ENCODE results near the gene RIF1. TPM values are rescaled to one million over a fixed set of nuclear protein-coding genes. Genes with fewer than 3 reads are reported as not detected.

The RIF1 gene
- total RNA-seq (17.0 and 24.9 TPM in 2 replicates), polyA plus RNA-seq (13.7 and 21.3 TPM in 2 replicates)

DNA sequence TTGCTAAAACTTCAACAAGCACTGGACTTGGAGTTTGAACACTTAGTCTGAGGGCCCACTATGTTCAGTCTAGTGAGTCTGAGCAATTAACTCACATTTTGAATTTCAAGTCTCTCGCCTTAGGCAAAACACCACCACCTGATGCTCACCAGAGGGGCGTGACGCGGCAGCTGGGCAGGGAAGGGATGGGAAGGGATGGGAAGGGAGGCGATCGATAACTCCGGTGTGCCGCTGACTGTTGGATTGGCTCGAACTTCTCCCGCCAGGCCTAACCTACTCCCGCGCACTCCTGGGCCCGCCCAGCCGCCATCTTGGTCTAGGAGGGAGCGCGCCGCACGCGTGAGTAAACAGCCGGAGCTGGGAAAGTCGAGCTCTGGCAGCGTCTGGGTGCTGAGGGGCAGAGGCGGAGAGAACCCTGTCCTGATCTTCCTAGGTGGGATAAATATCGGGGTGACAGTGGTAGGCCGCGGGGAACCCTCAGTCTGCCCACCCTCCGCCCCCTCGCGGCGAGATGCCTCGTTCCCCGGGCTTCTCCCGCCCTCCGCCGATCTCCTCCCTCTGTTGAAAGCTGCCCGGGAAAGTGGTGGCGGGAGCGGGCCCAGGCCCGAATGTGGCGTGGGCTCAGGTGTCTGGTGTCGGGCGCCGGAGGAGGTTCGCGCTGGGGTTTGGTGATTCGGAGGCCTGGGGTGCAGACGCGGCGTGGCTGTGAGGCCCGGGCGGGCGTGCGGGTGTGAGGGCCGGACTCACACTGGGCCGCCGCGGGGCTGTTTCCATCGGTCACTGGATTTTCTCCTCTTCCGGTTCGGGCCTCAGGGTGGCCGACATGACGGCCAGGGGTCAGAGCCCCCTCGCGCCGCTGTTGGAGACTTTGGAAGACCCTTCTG lies at the start of gene RIF1:
TSS of gene RIF1 (plus strand) at position 302 of the 884 bp plus-strand sequence. CDS start at position 824, 522 bp downstream.
- Histone ChIP-seq H3K4me1 (ENCODE audit: low read depth) (peaks cover 7% of the 10 kb centered on the region), H3K36me3 (peaks cover 23% of the 10 kb centered on the region), H3K9me3 (ENCODE audit: low read depth) (no peaks in the 10 kb centered on the region), H3K27ac (peak within 1 kb of the TSS; percentile 95), H3K4me3 (peak within 1 kb of the TSS; percentile 81), H3K27me3 (no peaks in the 10 kb centered on the region)
- DNase-seq (ENCODE audit: low read depth in 1 of 2, low spot score in 1 of 2): peak; percentile 92 to 95
- TF ChIP-seq CTCF (IDR thresholded peaks at IDR 0.05; ENCODE audit: low read depth, low read length): peak; percentile 67

- no peak overlapping the region for H3K27ac ChIP-seq
- no peaks in the 10 kb centered on the region for H3K9me3 ChIP-seq (ENCODE audit: low read depth)
- no peaks in the 10 kb centered on the region for H3K36me3 ChIP-seq
- DNase-seq (ENCODE audit: low read depth in 1 of 2, low spot score in 1 of 2): no peak
- no peaks in the 10 kb centered on the region for H3K4me1 ChIP-seq (ENCODE audit: low read depth)
- no peaks in the 10 kb centered on the region for H3K27me3 ChIP-seq
- TF ChIP-seq CTCF (IDR thresholded peaks at IDR 0.05; ENCODE audit: low read depth, low read length): no peak
- H3K4me3 ChIP-seq: no peak overlapping the region
Observed at GRCh38 chr2:151361674-151362370, 47.9 kb upstream of the RIF1 start.

DNA sequence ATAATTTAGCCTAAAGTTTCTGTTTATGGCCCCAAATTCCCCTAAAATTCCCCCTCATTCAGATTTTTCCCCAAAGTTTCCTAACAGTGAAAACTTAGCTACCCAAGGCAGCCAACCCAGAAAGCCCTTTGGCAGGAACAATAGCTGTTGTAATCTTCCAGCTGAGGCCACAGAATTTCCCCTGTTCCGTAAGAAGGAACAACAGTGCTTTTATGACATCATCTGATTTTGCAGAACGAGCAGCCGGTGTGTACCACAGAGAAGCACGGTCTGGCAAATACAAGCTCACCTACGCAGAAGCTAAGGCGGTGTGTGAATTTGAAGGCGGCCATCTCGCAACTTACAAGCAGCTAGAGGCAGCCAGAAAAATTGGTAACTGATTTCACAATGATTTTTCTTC lies 46.0 kb upstream of the RIF1 start:
- no peak for TF ChIP-seq CTCF (IDR thresholded peaks at IDR 0.05; ENCODE audit: low read depth, low read length)
- no peaks in the 10 kb centered on the region for H3K9me3 ChIP-seq (ENCODE audit: low read depth)
- no peak overlapping the region for H3K27ac ChIP-seq
- peak in 1 of 2 donors; percentile 92 for DNase-seq (ENCODE audit: low read depth in 1 of 2, low spot score in 1 of 2)
- no peak overlapping the region for H3K4me3 ChIP-seq
- no peaks in the 10 kb centered on the region for H3K27me3 ChIP-seq
- no peaks in the 10 kb centered on the region for H3K4me1 ChIP-seq (ENCODE audit: low read depth)
- no peaks in the 10 kb centered on the region for H3K36me3 ChIP-seq

- no peak overlapping the region for H3K4me3 ChIP-seq
- no peaks in the 10 kb centered on the region for H3K4me1 ChIP-seq (ENCODE audit: low read depth)
- no peaks in the 10 kb centered on the region for H3K9me3 ChIP-seq (ENCODE audit: low read depth)
- TF ChIP-seq CTCF (IDR thresholded peaks at IDR 0.05; ENCODE audit: low read depth, low read length): no peak
- DNase-seq (ENCODE audit: low read depth in 1 of 2, low spot score in 1 of 2): peak in 1 of 2 donors; percentile 54
- H3K27ac ChIP-seq: no peak overlapping the region
- no peaks in the 10 kb centered on the region for H3K27me3 ChIP-seq
- H3K36me3 ChIP-seq: no peaks in the 10 kb centered on the region
Observed at GRCh38 chr2:151367571-151367970, 42.1 kb upstream of the RIF1 start.

DNA sequence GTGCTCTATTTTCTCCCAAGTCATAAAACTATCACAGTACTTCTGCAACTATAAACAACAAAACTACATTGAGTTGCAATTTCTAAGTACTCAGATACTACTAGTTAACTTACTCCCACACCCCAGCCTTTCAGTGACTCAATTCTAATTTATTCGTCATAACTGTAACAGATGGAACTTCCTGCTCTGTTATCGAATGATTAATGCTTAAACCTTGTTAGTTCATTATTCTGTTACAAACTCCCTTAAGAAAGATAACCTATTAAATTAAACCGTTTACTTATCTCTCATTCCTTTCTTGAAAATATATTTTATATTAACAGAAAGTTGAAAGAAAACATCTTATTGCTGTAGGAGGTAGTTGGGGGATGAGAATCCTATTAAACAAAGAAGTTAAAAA lies 35.3 kb upstream of the RIF1 start:
- Histone ChIP-seq H3K4me1 (ENCODE audit: low read depth) (no peaks in the 10 kb centered on the region), H3K27ac (no peak overlapping the region), H3K27me3 (no peaks in the 10 kb centered on the region), H3K4me3 (no peak overlapping the region), H3K9me3 (ENCODE audit: low read depth) (no peaks in the 10 kb centered on the region), H3K36me3 (no peaks in the 10 kb centered on the region)
- peak in 1 of 2 donors; percentile 87 for DNase-seq (ENCODE audit: low read depth in 1 of 2, low spot score in 1 of 2)
- no peak for TF ChIP-seq CTCF (IDR thresholded peaks at IDR 0.05; ENCODE audit: low read depth, low read length)

Data from cardiac muscle cell (in vitro differentiated cells and primary cell).